ENCODE results near the gene RBM47.
"Not testable (repeated sequence)": the region's sequence is repeated elsewhere in the genome, so short reads cannot be mapped to it uniquely, and the experiment has no call there.

Gene RBM47

GRCh38 chr4:40435306-40435705, 194.4 kb downstream of the RBM47 start:
- DNase-seq, result not testable (repeated sequence)

GRCh38 chr4:40434126-40434687, 195.5 kb downstream of the RBM47 start:
- DNase-seq, result no peak

GRCh38 chr4:40432504-40432903, 197.2 kb downstream of the RBM47 start:
- no peak for DNase-seq

GRCh38 chr4:40427871-40428270, 201.8 kb downstream of the RBM47 start:
- DNase-seq, result not testable (repeated sequence)

GRCh38 chr4:40427128-40427527, 202.5 kb downstream of the RBM47 start:
- no peak for DNase-seq

- no peak for DNase-seq
These were observed 203.7 kb downstream of the RBM47 start for GRCh38 chr4:40425799-40426574.

GRCh38 chr4:40423735-40424134, 205.9 kb downstream of the RBM47 start:
- DNase-seq, result no peak

- DNase-seq, result no peak
These were observed 207.6 kb downstream of the RBM47 start for GRCh38 chr4:40421839-40422708.

GRCh38 chr4:40419231-40419912, 210.3 kb downstream of the RBM47 start:
- DNase-seq, result no peak

GRCh38 chr4:40418430-40419230, 211.0 kb downstream of the RBM47 start:
- no peak for DNase-seq

GRCh38 chr4:40417941-40418340, 211.7 kb downstream of the RBM47 start:
- no peak for DNase-seq

- no peak for DNase-seq
These were observed 215.0 kb downstream of the RBM47 start for GRCh38 chr4:40414673-40415072.

GRCh38 chr4:40412866-40413795, 216.5 kb downstream of the RBM47 start:
- DNase-seq, result no peak

- no peak for DNase-seq
These were observed 217.3 kb downstream of the RBM47 start for GRCh38 chr4:40412388-40412787.

- no peak for DNase-seq
These were observed 219.8 kb downstream of the RBM47 start for GRCh38 chr4:40409835-40410234.

GRCh38 chr4:40407468-40407867, 222.2 kb downstream of the RBM47 start:
- not testable (repeated sequence) for DNase-seq

- DNase-seq, result no peak
These were observed 223.3 kb downstream of the RBM47 start for GRCh38 chr4:40406340-40406739.

GRCh38 chr4:40405193-40405592, 224.5 kb downstream of the RBM47 start:
- DNase-seq, result no peak

GRCh38 chr4:40403081-40403480, 226.6 kb downstream of the RBM47 start:
- DNase-seq, result no peak

GRCh38 chr4:40402556-40402955, 227.1 kb downstream of the RBM47 start:
- no peak for DNase-seq

GRCh38 chr4:40401631-40402030, 228.0 kb downstream of the RBM47 start:
- DNase-seq, result no peak

Data from COR-L47 (cell line).